GM21528 (cell line): ENCODE results near the gene IL21R.

Experiments
- ATAC-seq: cut with Tn5 transposase; IDR thresholded peaks from one replicate; pipeline ENCODE4 v1.9.1; 2021; ENCODE audit warnings: mild to moderate bottlenecking, moderate library complexity; ENCODE audit not compliant: unreplicated experiment, low FRiP score

Gene IL21R

DNA sequence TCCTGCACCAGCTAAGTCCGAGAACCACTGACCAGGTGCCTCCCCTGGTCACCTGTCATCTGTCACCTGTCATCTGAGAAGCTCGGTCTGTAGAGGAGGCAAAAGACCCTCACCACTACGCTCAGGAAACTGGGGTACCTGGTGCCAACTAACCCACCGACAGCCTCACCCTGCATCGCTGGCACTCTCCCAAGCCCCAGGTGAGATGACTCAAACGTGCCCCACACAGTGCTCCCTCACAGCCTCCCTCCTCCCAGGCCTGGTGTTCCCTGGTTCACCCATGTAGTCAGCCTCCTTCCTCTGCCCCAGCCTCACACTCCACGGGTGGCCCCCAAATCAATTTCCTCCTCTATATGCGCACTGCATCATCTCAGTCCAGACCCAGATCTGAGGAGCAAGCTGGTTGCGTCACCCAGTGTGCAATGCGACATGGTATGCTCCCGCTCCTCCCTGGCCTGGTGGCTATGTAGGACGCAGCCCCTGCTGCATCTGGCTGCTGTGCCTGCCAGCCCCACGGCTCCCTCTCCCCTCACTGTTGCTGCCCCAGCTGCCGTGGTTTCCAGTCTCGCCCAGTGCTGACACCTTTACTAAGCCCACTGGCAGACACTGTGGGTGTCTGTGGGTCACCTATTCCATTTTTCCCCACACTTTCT, 79.4 kb downstream of the IL21R start:
- ATAC-seq, result no peak

DNA sequence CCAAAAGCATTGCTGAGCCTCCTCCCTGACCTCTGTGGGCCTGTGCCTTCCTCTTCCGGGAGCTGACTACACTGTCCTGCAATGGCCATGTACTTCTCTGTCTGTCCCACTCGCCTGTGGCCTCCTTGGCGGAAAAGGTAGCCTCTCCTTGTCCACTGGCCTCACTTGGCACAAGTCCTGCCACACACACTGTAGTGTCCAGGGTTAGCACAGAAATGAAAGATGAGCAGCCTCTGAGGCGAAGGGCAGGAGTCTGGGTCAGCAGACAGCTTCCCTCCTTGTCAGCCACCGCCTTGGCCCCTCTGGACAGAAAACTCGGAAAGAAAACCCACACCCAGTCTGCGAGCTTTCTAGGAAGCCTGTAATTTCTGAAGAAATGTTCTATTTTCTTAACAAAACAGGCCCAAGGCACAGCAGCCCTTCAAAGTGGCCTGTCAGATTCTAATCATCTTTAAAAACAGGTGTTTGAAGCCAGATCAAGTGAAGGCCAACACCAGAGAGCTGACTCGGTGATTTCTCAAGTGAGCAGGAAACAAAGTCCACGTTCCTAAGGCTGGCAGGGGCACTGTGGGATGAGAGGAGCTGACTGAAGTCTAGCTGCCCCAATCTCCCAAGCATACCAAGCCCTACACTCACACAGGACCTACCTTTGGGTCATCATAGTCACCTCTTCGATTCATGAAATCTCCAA, 80.6 kb downstream of the IL21R start:
- ATAC-seq, result no peak

DNA sequence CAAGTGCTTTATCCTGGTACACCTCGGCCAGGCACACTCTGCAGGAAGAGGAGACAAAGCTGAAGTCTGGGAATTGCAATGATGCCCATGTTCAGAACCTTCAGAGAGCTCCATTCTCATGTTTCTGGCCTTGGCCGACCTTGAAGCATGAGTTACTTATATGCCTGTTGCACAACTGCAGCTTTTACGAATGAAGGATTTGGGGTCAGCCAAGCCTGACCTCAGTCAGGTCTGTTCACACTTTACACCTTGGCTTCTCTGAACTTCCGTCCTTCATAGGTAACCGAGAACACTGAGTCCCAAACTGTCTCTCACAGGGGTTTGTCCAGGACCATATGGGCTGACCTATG, 81.1 kb downstream of the IL21R start:
- no peak for ATAC-seq

DNA sequence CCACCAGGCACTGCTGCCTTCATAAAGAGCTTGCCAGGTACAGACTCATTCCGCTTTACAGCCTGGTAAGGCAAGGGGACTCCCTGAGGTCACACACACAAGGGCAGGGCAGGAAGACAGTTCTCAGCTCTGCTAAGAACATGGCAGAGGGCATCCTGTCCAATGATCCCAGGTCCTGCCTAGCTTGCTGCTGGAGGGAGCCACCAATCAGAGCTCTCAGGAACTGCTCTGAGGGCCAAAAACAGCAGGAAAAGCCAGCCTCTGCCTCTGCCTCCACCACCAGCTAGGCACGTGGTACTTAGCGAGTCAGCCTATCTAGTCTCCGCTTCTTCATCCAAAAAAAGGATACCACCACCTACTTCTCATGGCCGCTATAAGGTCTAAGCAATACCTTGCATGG, 81.7 kb downstream of the IL21R start:
- ATAC-seq, result no peak

DNA sequence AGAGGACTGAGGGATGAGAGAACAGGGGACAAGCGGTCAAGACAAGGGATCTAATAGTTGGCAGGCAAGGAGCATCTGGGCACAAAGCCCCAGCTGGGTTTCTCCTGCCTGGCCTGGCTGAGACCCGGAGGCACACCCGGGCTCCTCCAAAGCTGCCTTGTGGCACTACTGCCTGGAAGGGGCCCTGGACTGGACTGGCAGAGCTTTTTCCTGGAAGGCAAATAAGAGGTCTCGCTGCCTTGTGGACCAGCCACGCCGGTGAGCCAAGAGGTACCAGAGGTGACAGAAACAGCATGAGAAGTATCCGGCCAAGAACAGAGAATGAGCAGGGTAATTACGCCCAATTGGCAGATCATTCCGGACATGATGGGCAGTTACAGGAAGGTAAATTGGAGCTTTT, 83.2 kb downstream of the IL21R start:
- no peak for ATAC-seq

DNA sequence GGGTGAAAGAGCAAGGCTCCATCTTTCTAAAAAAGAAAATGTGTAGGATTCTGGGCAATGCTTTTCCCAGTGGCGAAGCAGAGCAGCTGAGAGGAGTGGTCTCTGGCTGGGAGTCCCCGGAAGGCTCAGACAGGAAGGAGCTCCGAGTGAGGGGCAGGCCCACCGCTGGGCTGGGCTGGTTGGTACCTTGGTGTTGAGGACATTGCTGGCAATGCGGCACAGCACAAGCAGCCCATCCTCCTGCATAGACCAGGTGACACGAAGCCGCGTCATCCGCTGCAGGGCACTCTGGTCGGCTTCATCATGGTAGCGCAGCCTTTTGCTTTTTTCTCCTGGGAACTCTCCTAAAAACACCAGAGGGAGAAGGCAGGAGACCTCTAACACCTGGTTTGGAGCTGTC, 83.8 kb downstream of the IL21R start:
- no peak for ATAC-seq

DNA sequence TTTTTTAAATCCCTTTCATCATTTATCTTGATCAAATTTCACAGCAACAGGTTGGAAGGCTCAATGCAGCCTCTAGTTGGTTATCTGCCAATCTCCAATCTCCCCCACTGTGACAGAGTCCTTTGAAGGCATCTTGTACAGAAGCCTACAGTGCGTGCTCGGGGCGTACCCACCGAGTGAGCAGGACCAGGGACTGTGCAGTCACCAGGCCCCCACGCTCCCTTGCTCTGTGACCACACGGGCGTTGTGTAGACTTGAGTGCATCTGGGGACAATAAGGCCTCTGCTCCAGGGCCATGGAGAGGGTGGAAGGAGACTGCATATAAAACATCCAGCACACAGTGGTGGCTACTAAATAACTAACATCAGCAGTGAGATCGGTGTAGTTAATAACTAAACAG, 84.4 kb downstream of the IL21R start:
- ATAC-seq, result no peak

DNA sequence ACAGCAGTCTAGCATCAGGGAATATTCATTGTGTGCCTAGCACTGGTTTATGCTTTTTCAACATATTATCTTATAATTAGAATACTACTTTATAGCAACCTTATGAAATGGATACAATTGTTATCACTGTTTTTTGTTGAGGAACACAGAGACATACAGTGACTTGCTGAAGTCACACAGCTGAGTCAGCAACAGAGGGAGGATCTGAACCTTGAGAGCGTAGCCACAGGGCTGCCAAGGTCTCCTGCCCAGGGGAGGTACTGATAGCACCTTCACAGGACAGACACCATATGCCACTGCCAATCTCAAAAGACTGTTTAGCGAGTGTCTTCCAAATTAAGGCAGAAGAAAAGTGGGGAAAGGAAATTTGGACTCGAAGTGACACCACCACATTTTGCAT, 84.8 kb downstream of the IL21R start:
- no peak for ATAC-seq

DNA sequence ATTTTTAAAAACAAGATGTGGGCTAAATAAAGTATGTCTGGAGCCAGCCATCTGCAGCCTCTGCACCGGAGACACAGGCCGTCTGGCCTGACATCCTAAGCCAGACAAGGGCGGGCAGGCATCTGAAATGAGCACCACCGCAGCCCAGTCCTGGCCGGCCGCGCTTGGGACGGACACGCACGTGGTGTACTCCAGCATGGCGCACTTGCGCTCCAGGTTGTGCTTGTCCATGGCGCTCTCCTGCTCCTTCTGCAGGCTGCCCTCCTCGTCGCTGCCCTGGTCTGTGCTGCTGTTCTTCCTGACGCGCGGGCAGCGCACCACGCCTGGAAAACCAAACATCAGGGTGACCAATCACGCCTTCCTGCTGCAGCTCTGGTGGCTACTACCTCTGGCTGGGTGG, 87.4 kb downstream of the IL21R start:
- ATAC-seq, result no peak

DNA sequence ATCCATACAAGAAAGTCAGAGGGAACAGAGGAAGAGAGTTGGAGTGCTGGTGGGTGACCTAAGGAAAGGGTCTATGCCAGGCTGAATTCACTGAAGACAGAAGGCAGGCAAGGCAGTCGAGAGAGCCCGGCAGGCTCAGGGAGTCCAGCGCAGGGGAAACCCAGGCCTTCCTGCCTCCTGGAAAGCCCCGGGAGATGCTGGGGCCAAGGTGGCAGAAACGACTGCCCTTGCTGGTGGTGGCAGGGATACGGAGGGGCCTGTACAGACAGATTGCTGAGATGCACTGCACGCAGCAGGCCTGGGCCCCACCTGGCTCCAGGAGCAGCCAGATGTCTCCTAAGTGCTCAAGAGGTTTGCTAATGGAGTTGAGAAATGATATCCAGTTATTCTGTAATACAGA, 87.9 kb downstream of the IL21R start:
- ATAC-seq, result no peak

DNA sequence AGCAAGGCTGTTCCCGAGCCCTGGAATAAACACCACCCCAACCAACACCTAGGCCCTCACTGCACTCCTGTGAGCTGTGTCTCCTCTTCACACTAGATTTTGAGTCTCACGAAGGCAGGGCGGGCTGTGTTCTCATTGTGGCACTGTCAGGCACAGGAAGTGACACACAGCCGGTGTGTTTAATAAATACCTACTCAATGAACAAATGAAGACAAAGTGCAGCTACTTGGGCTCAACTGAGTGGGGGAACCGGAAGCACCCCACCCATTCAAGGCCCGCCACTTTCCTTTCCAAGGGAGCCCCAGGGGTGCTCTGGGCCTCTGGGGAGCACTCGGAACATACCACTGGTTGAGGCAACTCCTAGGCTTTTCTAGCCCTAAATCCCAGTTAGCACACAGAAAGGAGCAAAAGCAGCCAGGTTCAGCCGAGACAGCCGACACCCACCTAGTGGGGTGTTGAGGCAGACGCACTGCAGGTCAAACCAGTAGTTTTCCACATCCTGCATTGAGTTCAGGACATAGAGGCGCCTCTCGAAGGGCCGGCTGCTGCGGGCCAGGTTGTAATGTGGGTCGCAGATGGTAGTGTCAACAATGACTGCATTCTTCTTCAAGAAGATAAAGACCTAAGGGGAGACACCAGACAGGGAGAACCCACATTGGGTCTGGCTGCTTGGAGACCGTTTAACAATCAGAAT, 90.1 kb downstream of the IL21R start:
- ATAC-seq, result no peak

DNA sequence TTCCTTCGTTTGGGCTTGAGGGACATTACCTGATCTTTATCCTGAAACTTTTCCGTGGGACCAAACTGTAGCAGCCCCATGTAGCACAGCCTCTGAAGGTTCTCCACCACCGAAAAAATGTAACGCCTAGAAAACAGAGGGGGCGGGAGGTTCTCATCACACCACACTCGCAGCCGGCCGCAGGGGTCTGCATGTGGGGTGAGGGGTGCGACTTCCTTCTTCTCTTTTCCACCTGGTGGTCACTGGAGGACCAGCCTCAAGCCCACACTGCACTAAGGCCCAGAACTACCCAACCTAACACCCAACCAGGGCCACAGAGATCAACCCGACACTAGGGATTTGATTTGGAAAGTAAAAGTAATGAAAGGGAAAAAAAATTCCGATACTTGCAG, 90.6 kb downstream of the IL21R start:
- no peak for ATAC-seq

DNA sequence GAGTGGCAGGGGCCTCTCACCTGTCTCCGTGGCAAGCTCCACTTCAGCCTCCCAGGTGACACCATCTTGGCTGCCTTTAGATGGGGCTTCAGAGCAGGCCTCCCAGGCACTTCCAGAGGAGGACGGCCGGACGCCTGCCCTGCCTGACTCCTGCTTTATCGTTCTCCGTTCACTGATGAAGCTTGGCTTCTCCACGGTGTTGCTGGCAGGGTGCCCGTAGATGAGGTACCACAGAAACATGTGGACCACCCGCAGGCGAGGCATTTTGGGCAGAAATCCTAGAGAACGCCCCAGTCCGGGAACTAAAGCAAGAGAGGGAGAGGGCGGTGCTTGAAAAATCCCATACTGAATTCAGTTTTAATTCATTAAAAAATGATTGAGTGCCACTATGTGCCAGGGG, 93.2 kb downstream of the IL21R start:
- no peak for ATAC-seq

DNA sequence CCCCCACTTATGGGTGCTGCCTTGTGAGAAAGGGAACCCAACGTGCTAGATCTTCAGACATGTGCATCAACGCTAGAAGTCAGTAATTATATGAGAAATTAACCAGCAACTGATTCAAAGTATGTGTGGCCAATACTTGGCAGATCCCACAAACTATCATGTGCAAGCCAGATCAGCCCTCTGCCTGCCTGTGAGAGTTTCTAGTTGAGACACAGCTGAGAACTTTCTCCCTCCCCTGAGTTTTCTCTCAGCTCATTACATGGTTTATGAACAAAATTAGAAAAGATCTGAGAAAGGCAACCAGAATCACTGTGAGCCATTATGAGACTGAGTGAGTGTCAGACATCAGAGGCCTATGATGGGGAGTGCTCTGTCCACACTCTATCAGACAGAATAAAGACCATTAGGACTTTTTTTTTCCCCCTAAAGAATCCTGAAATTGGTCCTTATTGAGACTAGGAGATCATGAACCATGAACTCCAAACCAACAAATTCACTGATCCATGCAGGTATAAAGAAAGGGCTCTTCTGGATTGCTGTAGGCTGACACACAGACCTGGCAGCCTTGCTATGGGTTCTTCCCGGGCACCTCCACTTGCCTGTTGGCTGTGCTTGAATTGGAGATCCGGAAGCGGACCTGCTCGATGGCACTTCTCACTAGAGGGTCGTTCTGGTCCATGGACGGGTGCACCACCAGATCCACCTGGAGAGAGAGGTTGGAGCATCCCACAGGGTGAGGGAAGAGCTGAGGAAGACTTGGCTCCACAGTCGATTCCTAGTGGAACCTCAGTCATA, 96.3 kb downstream of the IL21R start:
- no peak for ATAC-seq

DNA sequence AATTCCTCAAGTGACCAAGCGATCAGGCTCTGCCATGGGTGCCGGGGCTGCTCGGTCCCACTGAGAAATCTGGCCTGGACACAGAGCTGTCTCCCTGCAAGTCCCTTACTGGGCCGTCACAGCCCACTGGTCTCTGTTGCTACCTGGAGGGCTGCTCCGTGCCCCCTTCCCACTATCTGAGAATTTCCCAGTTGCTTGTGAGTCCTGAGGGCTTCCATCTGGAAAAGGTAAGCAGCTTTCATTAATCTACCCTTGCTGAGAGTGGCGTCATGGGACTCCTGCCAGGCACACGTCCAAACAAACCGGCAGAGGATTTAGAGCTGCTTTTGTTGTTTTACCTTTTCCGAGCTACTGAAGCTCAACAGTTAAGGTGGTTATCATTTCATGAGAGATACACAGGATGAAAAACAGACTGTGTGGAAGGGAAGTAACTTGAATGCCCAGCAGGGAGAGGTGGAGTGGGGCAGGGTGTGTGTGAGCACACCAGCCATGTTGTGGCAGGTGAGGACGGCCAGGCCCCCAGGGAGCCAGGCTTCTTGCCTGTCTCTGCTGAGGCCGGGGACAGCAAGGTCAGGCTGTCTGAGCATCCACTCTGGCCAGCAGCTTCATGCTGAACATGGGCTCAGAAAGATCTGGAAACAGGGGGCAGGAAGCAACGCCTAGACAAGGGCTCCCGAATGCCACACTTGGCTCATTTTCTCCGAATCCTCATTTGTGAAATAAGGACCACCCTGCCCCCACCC, 97.1 kb downstream of the IL21R start:
- ATAC-seq, result no peak

DNA sequence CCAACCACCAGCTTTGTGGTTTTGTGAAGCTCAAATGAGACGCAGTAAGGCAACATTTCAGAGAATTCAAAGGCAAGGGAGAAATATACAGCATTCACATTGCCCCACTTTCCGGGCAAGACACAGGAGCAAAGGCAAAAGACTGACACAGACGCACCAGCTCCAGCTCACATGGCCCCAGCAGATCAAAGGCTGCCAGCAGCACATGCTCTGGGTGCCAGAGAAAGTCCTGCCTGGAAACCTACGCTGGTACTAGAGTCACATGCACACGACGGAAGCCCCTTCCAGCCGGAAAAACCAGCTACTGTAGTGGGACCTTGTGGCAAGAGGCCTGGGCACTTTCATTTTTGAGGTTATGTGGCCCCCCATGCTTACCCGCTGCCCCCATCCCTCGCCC, 97.7 kb downstream of the IL21R start:
- ATAC-seq, result no peak

DNA sequence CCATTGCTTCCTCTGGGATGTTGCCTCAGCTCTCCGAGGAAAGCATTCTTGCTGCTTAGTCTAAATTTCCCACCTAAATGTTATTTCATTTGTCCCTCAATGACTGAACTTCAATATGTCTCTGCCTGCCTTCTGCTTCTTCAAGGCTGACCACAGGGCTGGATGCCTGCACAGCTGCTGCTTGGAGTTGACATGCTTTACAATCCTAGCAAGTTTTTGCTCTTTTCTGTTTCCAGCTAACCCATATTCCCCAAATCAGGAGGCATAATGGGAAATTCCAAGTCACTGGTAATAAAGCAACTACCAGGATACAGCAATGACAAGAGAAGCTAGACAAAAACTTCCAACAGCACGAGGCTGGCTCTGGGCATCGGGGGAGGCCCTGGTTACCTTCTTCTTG, 98.8 kb downstream of the IL21R start:
- ATAC-seq, result no peak
